Trophoblast cell (in vitro differentiated cells and primary cell): ENCODE measurements around the gene TLN1.

Experiments used
- DNase-seq, 2 donors: peaks; one replicate each; pipeline ENCODE4 v3.0.0-alpha.2; 2016
- H2AFZ ChIP-seq: 2 replicates; pipeline ENCODE4 v1.6.1; 2013; ENCODE audit warnings: low read length, moderate library complexity, mild to moderate bottlenecking; ENCODE audit not compliant: insufficient read depth, poor library complexity
- H2AK5ac ChIP-seq: 2 replicates; pipeline ENCODE4 v1.6.1; 2013; ENCODE audit warnings: mild to moderate bottlenecking, low read length
- H2BK120ac ChIP-seq: 2 replicates; pipeline ENCODE4 v1.6.1; 2013; ENCODE audit warnings: low read length, mild to moderate bottlenecking, moderate library complexity; ENCODE audit not compliant: insufficient read depth, poor library complexity
- H2BK12ac ChIP-seq: 2 replicates; pipeline ENCODE4 v1.6.1; 2013; ENCODE audit warnings: mild to moderate bottlenecking, low read length, moderate library complexity
- H2BK5ac ChIP-seq: 2 replicates; pipeline ENCODE4 v1.6.1; 2013; ENCODE audit warnings: low read length, low read depth, moderate library complexity, mild to moderate bottlenecking; ENCODE audit not compliant: poor library complexity
- H3K14ac ChIP-seq: 2 replicates; pipeline ENCODE4 v1.6.1; 2013; ENCODE audit warnings: mild to moderate bottlenecking, low read length
- H3K18ac ChIP-seq: 2 replicates; pipeline ENCODE4 v1.6.1; 2013; ENCODE audit warnings: mild to moderate bottlenecking, low read length
- H3K23ac ChIP-seq: 2 replicates; pipeline ENCODE4 v1.6.1; 2013; ENCODE audit warnings: low read length
- H3K27ac ChIP-seq: 2 replicates; pipeline ENCODE4 v1.5.1; 2013; ENCODE audit warnings: low read depth, mild to moderate bottlenecking, inconsistent platforms, low read length, moderate library complexity
- H3K27me3 ChIP-seq: 2 replicates; pipeline ENCODE4 v1.6.1; 2013; ENCODE audit warnings: inconsistent platforms, mild to moderate bottlenecking, low read length, moderate library complexity; ENCODE audit not compliant: insufficient read depth
- H3K36me3 ChIP-seq, 2 experiments: 1 replicate in 1 of 2; 2 replicates in 1 of 2; pipeline ENCODE4 v1.6.1; 2013; ENCODE audit warnings: low read length in 2 of 2, mild to moderate bottlenecking in 2 of 2, moderate library complexity in 1 of 2; ENCODE audit not compliant: insufficient read depth in 2 of 2, control insufficient read depth in 1 of 2
- H3K4ac ChIP-seq: 2 replicates; pipeline ENCODE4 v1.6.1; 2013; ENCODE audit warnings: low read depth, mild to moderate bottlenecking, low read length, moderate library complexity
- H3K4me1 ChIP-seq, 2 experiments: 1 replicate in 1 of 2; 2 replicates in 1 of 2; pipeline ENCODE4 v1.6.1; 2013; ENCODE audit warnings: low read length in 2 of 2, mild to moderate bottlenecking in 2 of 2, moderate library complexity in 1 of 2; ENCODE audit not compliant: insufficient read depth in 2 of 2, control insufficient read depth in 1 of 2
- H3K4me2 ChIP-seq: 2 replicates; pipeline ENCODE4 v1.6.1; 2013; ENCODE audit warnings: inconsistent platforms, mild to moderate bottlenecking, low read length, moderate library complexity
- H3K4me3 ChIP-seq: 2 replicates; pipeline ENCODE4 v1.5.1; 2013; ENCODE audit warnings: mild to moderate bottlenecking, low read depth, low read length, inconsistent platforms
- H3K79me1 ChIP-seq: one replicate; pipeline ENCODE4 v1.6.1; 2013; ENCODE audit warnings: low read length
- H3K79me2 ChIP-seq: 2 replicates; pipeline ENCODE4 v1.6.1; 2013; ENCODE audit warnings: low read length, mild to moderate bottlenecking; ENCODE audit not compliant: control insufficient read depth, insufficient read depth, poor library complexity
- H3K9ac ChIP-seq: 2 replicates; pipeline ENCODE4 v1.6.1; 2013; ENCODE audit warnings: mild to moderate bottlenecking, low read length
- H3K9me3 ChIP-seq: 2 replicates; pipeline ENCODE4 v1.6.1; 2013; ENCODE audit warnings: low read depth, mild to moderate bottlenecking, control low read depth, inconsistent platforms, low read length; ENCODE audit not compliant: insufficient read depth
- H4K12ac ChIP-seq: 2 replicates; pipeline ENCODE4 v1.6.1; 2013; ENCODE audit warnings: low read depth, mild to moderate bottlenecking, low read length, moderate library complexity
- H4K8ac ChIP-seq: 2 replicates; pipeline ENCODE4 v1.6.1; 2013; ENCODE audit warnings: low read depth, mild to moderate bottlenecking, low read length, moderate library complexity
- H4K91ac ChIP-seq: one replicate; pipeline ENCODE4 v1.6.1; 2013; ENCODE audit warnings: low read depth, mild to moderate bottlenecking, low read length, moderate library complexity
- WGBS: extraction: QIAGEN DNeasy Blood & Tissue Kit; methylation state at CpG from one replicate; pipeline ENCODE4 v1.1.7; 2013; ENCODE audit warnings: missing lambda C conversion rate; ENCODE audit not compliant: insufficient read length, insufficient coverage; ENCODE audit errors: extremely low coverage; 5-methylcytosine and 5-hydroxymethylcytosine counted together

The TLN1 gene

GRCh38 chr9:35726931-35727330 is 5.1 kb downstream of the TLN1 start:
- Histone ChIP-seq H4K91ac (peak overlapping the region; percentile 99), H3K79me1 (peaks cover 24% of the 10 kb centered on the region), H3K27ac (peak overlapping the region; percentile 99), H2BK120ac (peak overlapping the region; percentile 99), H3K36me3 (peaks cover 22 to 35% of the 10 kb centered on the region in 2 experiments), H3K4me2 (peak overlapping the region; percentile 8), H3K14ac (peak overlapping the region; percentile 75), H4K12ac (no peak overlapping the region), H3K18ac (peak overlapping the region; percentile 73), H3K79me2 (peaks cover 20% of the 10 kb centered on the region), H2AK5ac (peak overlapping the region; percentile 98), H2BK5ac (peak overlapping the region; percentile 99), H3K4me3 (no peak overlapping the region), H3K4ac (peak overlapping the region; percentile 95), H4K8ac (no peak overlapping the region), H2BK12ac (peak overlapping the region; percentile 58), H3K4me1 (peaks cover 33 to 43% of the 10 kb centered on the region in 2 experiments), H3K9ac (no peak overlapping the region), H2AFZ (no peak overlapping the region), H3K27me3 (no peaks in the 10 kb centered on the region), H3K23ac (no peak overlapping the region), H3K9me3 (no peaks in the 10 kb centered on the region)
- DNase-seq, result no peak
- no CpG with 5 or more reads among the region's 3 CpGs for WGBS

GRCh38 chr9:35725362-35725761 is 6.6 kb downstream of the TLN1 start:
- Histone ChIP-seq H3K79me2 (peaks cover 13% of the 10 kb centered on the region), H3K36me3 (peaks cover 32 to 47% of the 10 kb centered on the region in 2 experiments), H3K27ac (no peak overlapping the region), H3K4ac (no peak overlapping the region), H3K9ac (no peak overlapping the region), H3K27me3 (no peaks in the 10 kb centered on the region), H2BK120ac (no peak overlapping the region), H3K18ac (no peak overlapping the region), H3K4me1 (peaks cover 28 to 37% of the 10 kb centered on the region in 2 experiments), H4K8ac (no peak overlapping the region), H4K12ac (no peak overlapping the region), H3K9me3 (no peaks in the 10 kb centered on the region), H2AFZ (no peak overlapping the region), H2AK5ac (no peak overlapping the region), H4K91ac (no peak overlapping the region), H3K4me2 (no peak overlapping the region), H2BK12ac (no peak overlapping the region), H3K4me3 (no peak overlapping the region), H3K23ac (no peak overlapping the region), H3K79me1 (peaks cover 20% of the 10 kb centered on the region), H3K14ac (no peak overlapping the region), H2BK5ac (no peak overlapping the region)
- DNase-seq, result no peak
- no CpG with 5 or more reads among the region's 11 CpGs for WGBS

- Histone ChIP-seq H4K8ac (no peak overlapping the region), H3K9me3 (no peaks in the 10 kb centered on the region), H2AFZ (no peak overlapping the region), H3K27me3 (no peaks in the 10 kb centered on the region), H3K9ac (no peak overlapping the region), H3K36me3 (peaks cover 46 to 61% of the 10 kb centered on the region in 2 experiments), H3K23ac (no peak overlapping the region), H2BK5ac (no peak overlapping the region), H3K79me2 (peaks cover 10% of the 10 kb centered on the region), H3K4me2 (no peak overlapping the region), H3K14ac (no peak overlapping the region), H2BK120ac (no peak overlapping the region), H3K18ac (no peak overlapping the region), H4K12ac (no peak overlapping the region), H3K4me3 (no peak overlapping the region), H3K4me1 (peaks cover 19 to 24% of the 10 kb centered on the region in 2 experiments), H4K91ac (no peak overlapping the region), H3K4ac (no peak overlapping the region), H3K27ac (no peak overlapping the region), H2AK5ac (no peak overlapping the region), H2BK12ac (no peak overlapping the region), H3K79me1 (peaks cover 18% of the 10 kb centered on the region)
- DNase-seq, result no peak
- no CpG with 5 or more reads among the region's 8 CpGs for WGBS
Measured at GRCh38 chr9:35723908-35724307, 8.1 kb downstream of the TLN1 start.

- H2BK12ac ChIP-seq, result no peak overlapping the region
- peaks cover 49 to 66% of the 10 kb centered on the region in 2 experiments for H3K36me3 ChIP-seq
- H4K12ac ChIP-seq, result no peak overlapping the region
- no peaks in the 10 kb centered on the region for H3K9me3 ChIP-seq
- H3K79me1 ChIP-seq, result peaks cover 15% of the 10 kb centered on the region
- H4K91ac ChIP-seq, result no peak overlapping the region
- no peak overlapping the region for H3K23ac ChIP-seq
- H3K4me1 ChIP-seq, result peaks cover 17 to 21% of the 10 kb centered on the region in 2 experiments
- H2BK5ac ChIP-seq, result no peak overlapping the region
- H3K18ac ChIP-seq, result no peak overlapping the region
- H3K14ac ChIP-seq, result no peak overlapping the region
- H3K79me2 ChIP-seq, result peaks cover 10% of the 10 kb centered on the region
- no peak overlapping the region for H3K9ac ChIP-seq
- H2AFZ ChIP-seq, result no peak overlapping the region
- no peaks in the 10 kb centered on the region for H3K27me3 ChIP-seq
- no peak overlapping the region for H3K4me2 ChIP-seq
- WGBS, result no CpG with 5 or more reads among the region's 2 CpGs
- H3K27ac ChIP-seq, result no peak overlapping the region
- no peak overlapping the region for H3K4me3 ChIP-seq
- no peak overlapping the region for H3K4ac ChIP-seq
- H2AK5ac ChIP-seq, result no peak overlapping the region
- H2BK120ac ChIP-seq, result no peak overlapping the region
- DNase-seq, result peak; percentile 82 to 90
- no peak overlapping the region for H4K8ac ChIP-seq
Measured at GRCh38 chr9:35723426-35723825, 8.6 kb downstream of the TLN1 start.
